Fibroblast of mammary gland (primary cell): ENCODE measurements around the gene TBC1D9B.

ENCODE experiments used
- DNase-seq: peaks from one replicate; pipeline ENCODE4 v3.0.0-alpha.2; 2010; ENCODE audit warnings: low read depth
- H3K4me3 ChIP-seq: 2 replicates; pipeline ENCODE4 v1.5.1; 2011; ENCODE audit warnings: low read depth, mild to moderate bottlenecking, low read length, moderate library complexity; ENCODE audit not compliant: control insufficient read depth
- CTCF ChIP-seq: conservative IDR thresholded peaks from 2 replicates; pipeline ENCODE4 v1.5.1; 2011; ENCODE audit warnings: low read depth, low read length, inconsistent platforms; ENCODE audit not compliant: control insufficient read depth, insufficient read depth

TBC1D9B gene

DNA sequence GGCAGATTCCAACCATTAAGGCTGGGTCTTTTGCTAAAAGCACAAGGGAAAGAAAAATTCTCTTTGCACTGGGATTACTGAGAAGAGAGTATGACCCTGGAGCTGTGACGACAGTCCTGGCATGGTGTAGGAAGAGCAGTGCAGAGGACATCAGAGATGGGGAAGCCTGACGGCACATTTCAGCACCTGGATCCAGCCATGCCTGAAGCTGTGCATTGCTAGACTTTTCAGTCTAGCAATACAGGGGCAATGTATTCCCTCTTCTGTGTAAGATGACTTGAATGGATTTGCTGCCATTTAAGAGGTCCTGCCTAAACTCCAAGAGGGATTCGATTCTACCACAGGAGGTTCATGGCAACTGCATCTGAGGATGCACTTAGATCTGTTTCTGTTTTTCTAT, 36.7 kb downstream of the TBC1D9B start:
- DNase-seq: no peak
- TF ChIP-seq CTCF: no peak
- no peak overlapping the region for H3K4me3 ChIP-seq

DNA sequence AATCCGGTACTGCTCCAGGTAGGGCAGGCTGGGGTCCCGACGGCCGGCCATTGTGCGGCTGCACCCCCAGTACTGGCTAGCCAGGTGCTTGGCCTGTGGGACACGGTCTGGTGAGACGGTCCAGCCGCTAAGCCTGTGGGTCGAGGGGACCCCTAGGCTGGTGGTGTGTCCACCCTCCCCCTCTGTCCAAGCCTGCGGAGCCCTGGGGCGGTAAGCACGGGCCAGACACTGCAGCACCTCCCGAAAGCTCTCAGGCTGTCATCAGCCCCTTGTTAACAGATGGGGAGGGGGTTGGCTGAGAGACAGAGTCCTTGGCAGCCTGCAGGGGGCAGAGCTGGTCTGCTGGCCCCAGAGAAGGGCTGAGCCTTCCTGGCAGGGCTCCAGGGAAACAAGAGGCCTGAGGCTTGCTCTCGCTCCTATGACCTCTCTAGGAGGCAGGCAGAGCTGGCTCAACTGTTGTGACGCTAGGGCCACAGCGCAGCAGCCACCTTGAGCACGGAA, 37.2 kb downstream of the TBC1D9B start:
- peak; percentile 26 for TF ChIP-seq CTCF
- peak; percentile 47 for DNase-seq
- H3K4me3 ChIP-seq: no peak overlapping the region

DNA sequence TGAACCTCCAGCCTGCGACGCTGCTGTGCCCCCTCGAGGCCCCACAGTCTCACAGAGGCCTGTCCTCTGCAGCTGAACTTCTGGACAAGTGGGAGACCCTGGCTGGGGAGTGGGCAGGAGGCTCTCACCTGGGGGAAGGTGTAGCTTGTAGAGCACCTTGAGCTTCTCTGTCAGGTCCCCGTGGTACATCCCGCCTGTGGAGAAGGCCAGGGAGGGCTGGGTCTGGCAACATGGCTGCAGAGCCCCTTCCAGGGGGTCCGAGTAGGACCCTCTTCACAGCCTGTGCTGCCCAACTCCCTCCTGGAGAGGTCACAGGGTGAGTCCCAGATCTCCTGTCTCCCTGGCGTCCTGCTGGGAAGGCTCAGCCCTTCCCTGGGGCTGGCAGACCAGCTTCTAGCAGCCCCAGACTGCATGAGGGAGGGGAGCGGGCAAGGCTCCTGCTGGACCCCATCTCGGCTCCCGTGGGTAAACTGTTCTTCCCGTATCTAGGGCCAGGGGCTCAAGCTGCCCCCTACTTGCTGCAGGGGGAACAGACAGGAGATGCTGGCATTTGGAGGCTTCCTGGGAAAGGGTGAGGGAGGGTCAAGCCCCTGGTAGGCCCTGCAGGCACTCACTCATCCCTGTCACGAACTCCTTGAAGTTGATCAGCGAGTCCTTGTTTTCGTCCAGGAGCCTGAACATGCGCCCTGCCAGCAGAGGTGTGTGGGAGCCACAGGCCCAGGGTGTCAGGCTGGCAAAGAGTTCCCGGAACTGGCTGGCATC, 37.9 kb downstream of the TBC1D9B start:
- no peak overlapping the region for H3K4me3 ChIP-seq
- no peak for DNase-seq
- TF ChIP-seq CTCF: no peak

DNA sequence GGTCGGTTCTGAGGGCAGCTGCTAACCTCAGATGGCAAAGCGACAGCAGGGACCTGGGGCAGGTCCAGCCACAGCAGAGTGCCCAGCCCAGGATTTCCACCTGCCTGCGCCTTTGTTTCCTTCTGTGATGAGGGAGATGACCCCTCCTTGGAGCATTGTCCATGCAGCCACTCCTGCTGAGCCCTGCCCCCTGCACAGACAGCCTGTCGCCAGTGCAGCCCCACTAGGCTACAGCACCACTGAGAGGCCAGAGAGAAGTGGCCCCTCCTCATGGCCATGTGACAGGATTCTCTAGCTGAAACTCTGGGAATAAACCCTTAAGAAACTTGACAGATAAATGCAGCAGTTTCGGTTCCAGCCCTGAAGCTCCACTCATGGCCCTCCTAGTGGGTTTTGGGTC, 38.6 kb downstream of the TBC1D9B start:
- no peak for TF ChIP-seq CTCF
- DNase-seq: no peak
- H3K4me3 ChIP-seq: no peak overlapping the region

- no peak for TF ChIP-seq CTCF
- no peak overlapping the region for H3K4me3 ChIP-seq
- DNase-seq: no peak
Measured at GRCh38 chr5:179868541-179868940, 39.2 kb downstream of the TBC1D9B start.

DNA sequence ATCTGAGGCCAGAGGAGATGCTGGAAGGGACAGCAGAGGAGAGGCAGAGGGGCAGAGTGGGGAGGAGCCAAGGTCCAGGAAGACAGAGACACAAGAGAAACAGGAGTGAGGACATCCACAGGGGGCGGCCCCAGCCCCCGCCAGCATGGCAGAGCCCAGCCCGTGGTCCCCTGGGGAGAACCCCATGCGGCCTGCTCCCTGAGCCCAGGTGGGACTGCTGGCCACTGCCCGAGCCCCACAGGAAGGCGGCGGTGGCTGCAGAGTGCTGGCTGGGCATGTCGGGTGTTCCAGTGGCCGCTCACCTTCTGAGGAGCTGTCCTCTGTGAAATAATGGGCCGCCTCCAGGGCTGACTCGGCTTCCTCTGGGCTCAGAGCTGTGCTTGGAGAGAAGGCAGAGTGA, 40.2 kb downstream of the TBC1D9B start:
- no peak overlapping the region for H3K4me3 ChIP-seq
- DNase-seq: no peak
- no peak for TF ChIP-seq CTCF
